CD8-positive, alpha-beta memory T cell (primary cell): ENCODE results near the gene C6orf118. TPM values are rescaled to one million over a fixed set of nuclear protein-coding genes. Genes with fewer than 3 reads are reported as not detected.

Experiments
- CTCF ChIA-PET: fragments of 350-600 bp; sonication (Branson Sonifier 250); formaldehyde crosslinking; loops from one replicate; lab custom pipeline; 2021; ENCODE audit warnings: antibody characterized with exemption; lab: Charles Lee
- POLR2A ChIA-PET: fragments of 350-600 bp; sonication (Branson Sonifier 250); formaldehyde crosslinking; loops from one replicate; lab custom pipeline; 2021; ENCODE audit warnings: antibody characterized with exemption; lab: Charles Lee
- DNase-seq, 5 donors: peaks; one replicate each; pipeline versions ENCODE4 v3.0.0 to v3.0.0-alpha.2; 2020 to 2022; ENCODE audit warnings: mixed read lengths in 1 of 5
- H3K27ac ChIP-seq: one replicate; pipeline ENCODE4 v1.7.0; 2013; ENCODE audit warnings: low read depth, mild to moderate bottlenecking, low read length, moderate library complexity
- H3K27me3 ChIP-seq: 2 replicates; pipeline ENCODE4 v1.7.0; 2013; ENCODE audit warnings: low read length, mild to moderate bottlenecking; ENCODE audit not compliant: insufficient read depth, poor library complexity, severe bottlenecking
- H3K36me3 ChIP-seq: 2 replicates; pipeline ENCODE4 v1.7.0; 2013; ENCODE audit warnings: mild to moderate bottlenecking, low read length, moderate library complexity; ENCODE audit not compliant: insufficient read depth
- H3K4me1 ChIP-seq: 2 replicates; pipeline ENCODE4 v1.7.0; 2013; ENCODE audit warnings: mild to moderate bottlenecking, low read length, moderate library complexity; ENCODE audit not compliant: insufficient read depth
- H3K4me3 ChIP-seq: 2 replicates; pipeline ENCODE4 v1.7.0; 2013; ENCODE audit warnings: mild to moderate bottlenecking, low read length
- H3K9me3 ChIP-seq: 2 replicates; pipeline ENCODE4 v1.7.0; 2013; ENCODE audit warnings: mild to moderate bottlenecking, low read length
- H3K27ac Mint-ChIP-seq, 8 donors: one replicate each; pipeline ENCODE4 v1.8.0; 2020 to 2021; ENCODE audit warnings: mixed read lengths in 8 of 8, mild to moderate bottlenecking in 6 of 8, inconsistent platforms in 3 of 8, moderate library complexity in 3 of 8
- H3K27me3 Mint-ChIP-seq, 2 donors: one replicate each; pipeline ENCODE4 v1.8.0; 2020 to 2021; ENCODE audit warnings: mixed read lengths in 2 of 2, mild to moderate bottlenecking in 1 of 2, moderate library complexity in 1 of 2
- H3K36me3 Mint-ChIP-seq, 3 donors: one replicate each; pipeline ENCODE4 v1.8.0; 2020 to 2021; ENCODE audit warnings: mixed read lengths in 3 of 3, inconsistent platforms in 1 of 3, mild to moderate bottlenecking in 1 of 3
- H3K4me1 Mint-ChIP-seq, 3 donors: one replicate each; pipeline ENCODE4 v1.8.0; 2020 to 2021; ENCODE audit warnings: mixed read lengths in 3 of 3, inconsistent platforms in 1 of 3, mild to moderate bottlenecking in 1 of 3
- H3K4me3 Mint-ChIP-seq, 7 donors: one replicate each; pipeline ENCODE4 v1.8.0; 2020 to 2021; ENCODE audit warnings: mixed read lengths in 7 of 7, mild to moderate bottlenecking in 6 of 7, moderate library complexity in 4 of 7, inconsistent platforms in 2 of 7
- H3K9me3 Mint-ChIP-seq, 5 donors: one replicate each; pipeline ENCODE4 v1.8.0; 2020 to 2022; ENCODE audit warnings: mixed read lengths in 5 of 5, mild to moderate bottlenecking in 3 of 5, moderate library complexity in 2 of 5, inconsistent platforms in 1 of 5
- polyA plus RNA-seq: library from polyadenylated mRNA; unstranded; fragments of 300-500 nt; fragmentation: Illumina TruSeq; gene quantifications from one replicate; pipeline ENCODE4 v1.2.3, GENCODE V29; 2021
- total RNA-seq, 2 experiments: library from RNA; stranded (reverse); gene quantifications; one replicate each; pipeline ENCODE4 v1.2.3, GENCODE V29; 2021

C6orf118 gene
- total and polyA plus RNA-seq, 3 experiments from 2014 or later = not detected

DNA sequence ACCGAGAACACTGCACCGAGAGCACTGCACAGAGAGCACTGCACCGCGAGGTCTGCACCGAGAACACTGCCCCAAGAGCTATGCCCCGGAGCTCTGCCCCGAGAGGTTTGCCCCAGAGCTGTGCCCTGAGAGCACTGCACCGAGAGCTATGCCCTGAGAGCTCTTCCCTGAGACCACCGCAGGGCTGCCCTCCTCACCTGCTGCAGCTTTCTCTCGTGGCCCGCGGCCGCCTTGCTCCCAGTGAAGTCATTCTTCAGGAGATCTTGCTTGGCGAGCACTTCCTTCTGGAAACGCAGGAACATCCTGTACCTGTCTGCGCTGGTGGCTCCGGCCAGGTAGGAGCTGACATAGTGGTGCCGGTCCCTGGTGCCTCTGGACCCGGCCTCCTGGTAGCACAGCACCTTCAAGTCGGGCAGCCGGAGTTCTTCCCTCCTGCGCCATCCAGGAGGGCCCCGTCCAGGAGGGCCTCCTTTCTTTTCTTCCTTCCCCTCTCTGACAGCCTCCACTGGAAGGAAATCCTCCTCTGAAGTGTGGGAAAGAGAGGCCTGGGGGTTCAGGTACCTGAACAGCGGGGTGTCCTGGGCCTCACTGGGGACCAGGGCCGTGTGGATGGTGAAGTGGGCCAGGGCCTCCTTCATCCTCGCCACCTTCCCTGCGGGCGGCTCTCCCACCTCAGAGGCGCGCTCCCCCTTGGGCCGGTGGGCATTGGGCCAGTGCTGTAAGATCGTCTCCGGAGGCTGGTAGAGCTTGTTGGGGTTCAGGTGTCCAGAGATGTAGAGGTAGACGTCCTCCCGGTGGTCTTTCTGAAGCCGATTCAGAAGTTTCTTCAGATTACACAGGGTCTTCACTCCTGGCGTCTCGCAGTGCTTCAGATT is 7.8 kb downstream of the C6orf118 start:
- H3K27ac Mint-ChIP-seq = no peak overlapping the region
- no peak overlapping the region for H3K4me3 Mint-ChIP-seq
- H3K27me3 ChIP-seq = no peaks in the 10 kb centered on the region
- no peak for DNase-seq
- peaks cover 0 to 10% (median 4%) of the 10 kb centered on the region in 5 donors for H3K9me3 Mint-ChIP-seq
- no peaks in the 10 kb centered on the region for H3K4me1 ChIP-seq
- H3K36me3 ChIP-seq = no peaks in the 10 kb centered on the region
- H3K9me3 ChIP-seq = no peaks in the 10 kb centered on the region
- no peaks in the 10 kb centered on the region for H3K36me3 Mint-ChIP-seq
- ChIA-PET CTCF (no interaction called here), POLR2A (no interaction called here)
- no peaks in the 10 kb centered on the region for H3K4me1 Mint-ChIP-seq
- H3K4me3 ChIP-seq = no peak overlapping the region
- no peak overlapping the region for H3K27ac ChIP-seq
- H3K27me3 Mint-ChIP-seq = no peaks in the 10 kb centered on the region

DNA sequence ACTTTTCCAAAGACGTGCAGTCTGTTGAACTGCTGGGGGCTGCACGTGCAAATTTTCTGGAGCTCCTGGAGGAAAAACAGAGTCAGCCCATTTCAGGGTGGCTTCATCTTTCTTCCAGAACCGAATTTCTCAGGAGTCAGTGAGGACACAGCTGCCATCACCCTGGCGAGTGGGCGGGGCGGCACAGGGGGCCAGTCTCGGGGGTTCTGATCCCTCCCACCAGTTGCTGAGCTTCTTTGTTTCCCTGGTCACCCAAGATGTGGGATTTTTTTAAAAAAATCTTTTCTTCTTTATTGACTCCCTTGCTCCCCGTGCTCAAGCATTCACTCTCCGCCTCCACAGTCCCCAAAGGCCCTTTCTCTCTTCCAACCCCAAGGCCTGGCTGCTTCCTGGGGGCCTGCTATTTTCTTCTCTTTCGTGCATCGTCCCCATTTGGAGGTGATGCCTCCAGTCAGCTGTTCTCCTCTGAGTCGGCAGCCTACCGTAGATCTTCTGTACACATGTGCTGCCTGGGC is 8.9 kb downstream of the C6orf118 start:
- CTCF ChIA-PET = no interaction called here

DNA sequence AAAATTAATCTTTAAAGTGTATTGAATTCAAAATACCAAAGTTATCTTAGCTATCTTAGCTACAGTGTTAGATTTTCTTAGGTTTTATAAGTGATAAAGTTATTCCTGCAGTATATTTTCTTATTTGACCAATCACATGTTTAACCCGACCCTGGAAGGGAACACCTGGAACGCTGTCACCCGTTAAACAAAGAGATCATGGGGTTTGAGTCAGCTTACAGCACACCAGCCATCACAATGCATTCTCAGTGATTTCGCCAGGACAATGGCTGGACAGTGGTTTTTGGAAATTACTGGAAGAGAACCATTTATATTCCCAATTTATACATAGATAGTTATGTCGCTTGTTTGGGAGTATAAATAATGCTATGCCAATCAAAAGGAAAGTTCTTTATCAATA is 10.5 kb downstream of the C6orf118 start:
- no peaks in the 10 kb centered on the region for H3K27me3 Mint-ChIP-seq
- CTCF ChIA-PET = no interaction called here
- H3K9me3 ChIP-seq = no peaks in the 10 kb centered on the region
- H3K4me3 ChIP-seq = no peak overlapping the region
- no peaks in the 10 kb centered on the region for H3K4me1 Mint-ChIP-seq
- H3K36me3 Mint-ChIP-seq = no peaks in the 10 kb centered on the region
- DNase-seq = no peak
- no peak overlapping the region for H3K27ac ChIP-seq
- H3K4me3 Mint-ChIP-seq = no peak overlapping the region
- H3K36me3 ChIP-seq = no peaks in the 10 kb centered on the region
- no peak overlapping the region for H3K27ac Mint-ChIP-seq
- peaks cover 2 to 10% (median 8%) of the 10 kb centered on the region in 5 donors for H3K9me3 Mint-ChIP-seq
- no peaks in the 10 kb centered on the region for H3K4me1 ChIP-seq
- no peaks in the 10 kb centered on the region for H3K27me3 ChIP-seq
- POLR2A ChIA-PET = no interaction called here

More for the DNA sequence above, 8.9 kb downstream of the C6orf118 start:
- Mint-ChIP-seq H3K27ac (no peak overlapping the region), H3K4me1 (no peaks in the 10 kb centered on the region), H3K36me3 (no peaks in the 10 kb centered on the region), H3K4me3 (no peak overlapping the region), H3K27me3 (no peaks in the 10 kb centered on the region), H3K9me3 (peaks cover 0 to 10% (median 8%) of the 10 kb centered on the region in 5 donors)
- Histone ChIP-seq H3K27ac (no peak overlapping the region), H3K4me3 (no peak overlapping the region), H3K9me3 (no peaks in the 10 kb centered on the region), H3K4me1 (no peaks in the 10 kb centered on the region), H3K27me3 (no peaks in the 10 kb centered on the region), H3K36me3 (no peaks in the 10 kb centered on the region)
- POLR2A ChIA-PET = no interaction called here
- no peak for DNase-seq

DNA sequence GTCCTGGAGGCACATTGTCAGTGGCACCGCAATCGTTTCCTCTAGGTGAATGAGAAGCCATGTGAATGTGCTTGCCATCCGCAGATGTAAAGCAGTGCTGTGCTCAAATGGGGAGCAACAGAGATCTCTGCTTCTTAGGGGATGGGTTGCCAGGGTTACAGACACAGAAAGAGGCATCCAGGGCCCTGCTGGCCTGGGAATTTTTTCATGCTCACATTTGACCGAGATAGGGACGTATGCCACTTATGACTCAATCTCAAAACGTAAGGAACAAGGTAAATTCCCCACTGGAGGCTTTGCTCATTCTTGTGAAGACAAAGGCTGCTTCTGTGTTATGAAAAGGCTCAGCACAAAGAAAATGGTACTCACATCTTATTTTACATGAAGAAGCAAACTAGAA is 11.0 kb downstream of the C6orf118 start:
- Mint-ChIP-seq H3K9me3 (peaks cover 2 to 10% (median 8%) of the 10 kb centered on the region in 5 donors), H3K36me3 (no peaks in the 10 kb centered on the region), H3K27me3 (no peaks in the 10 kb centered on the region), H3K4me1 (no peaks in the 10 kb centered on the region), H3K27ac (no peak overlapping the region), H3K4me3 (no peak overlapping the region)
- Histone ChIP-seq H3K27ac (no peak overlapping the region), H3K27me3 (no peaks in the 10 kb centered on the region), H3K9me3 (no peaks in the 10 kb centered on the region), H3K4me3 (no peak overlapping the region), H3K4me1 (no peaks in the 10 kb centered on the region), H3K36me3 (no peaks in the 10 kb centered on the region)
- POLR2A ChIA-PET = no interaction called here
- DNase-seq = no peak
- CTCF ChIA-PET = no interaction called here

DNA sequence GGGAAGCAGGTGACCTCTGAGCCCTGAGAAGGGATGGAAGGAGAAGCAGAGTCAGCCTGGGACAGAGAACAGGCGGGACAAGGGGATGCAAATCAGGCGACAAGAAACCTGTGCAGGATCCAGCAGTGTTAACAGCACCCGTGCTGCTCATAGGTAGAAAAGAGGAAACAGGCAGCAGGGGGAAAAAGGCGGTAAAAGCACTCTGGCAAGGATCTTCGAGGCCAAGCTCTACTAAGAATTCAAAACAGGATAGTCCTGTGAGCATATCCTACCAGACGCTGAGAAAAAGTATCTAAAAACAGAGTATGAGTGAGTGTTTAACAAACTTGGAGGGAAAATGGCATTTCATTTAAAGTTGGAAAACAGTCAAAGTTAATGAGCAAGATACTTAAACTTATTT is 16.7 kb downstream of the C6orf118 start:
- no peak overlapping the region for H3K4me3 Mint-ChIP-seq
- ChIA-PET CTCF (no interaction called here), POLR2A (no interaction called here)
- Histone ChIP-seq H3K27me3 (no peaks in the 10 kb centered on the region), H3K9me3 (no peaks in the 10 kb centered on the region), H3K36me3 (no peaks in the 10 kb centered on the region), H3K4me1 (no peaks in the 10 kb centered on the region), H3K27ac (no peak overlapping the region), H3K4me3 (no peak overlapping the region)
- H3K27ac Mint-ChIP-seq = no peak overlapping the region
- no peak for DNase-seq
- peaks cover 2 to 17% (median 13%) of the 10 kb centered on the region in 5 donors for H3K9me3 Mint-ChIP-seq
- H3K27me3 Mint-ChIP-seq = no peaks in the 10 kb centered on the region
- no peaks in the 10 kb centered on the region for H3K36me3 Mint-ChIP-seq
- no peaks in the 10 kb centered on the region for H3K4me1 Mint-ChIP-seq

DNA sequence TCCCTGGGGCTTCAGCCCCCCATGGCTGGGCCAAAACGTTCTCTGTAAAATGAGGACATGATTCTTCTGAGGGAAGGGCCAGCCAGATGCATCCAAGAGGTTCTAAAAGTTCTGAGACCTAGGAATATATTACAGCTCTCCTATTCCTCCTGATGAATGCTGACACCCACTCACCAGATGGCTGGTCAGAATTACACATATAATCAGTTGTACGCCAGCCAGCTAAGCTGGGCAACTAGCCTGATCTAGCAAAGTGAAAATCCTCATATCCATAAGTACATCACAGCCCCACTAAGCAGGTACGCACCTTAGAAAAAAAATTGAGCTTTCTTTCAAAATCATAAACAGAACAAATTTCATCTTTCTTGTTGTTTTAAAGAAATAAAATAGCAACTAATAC is 34.8 kb downstream of the C6orf118 start:
- Histone ChIP-seq H3K36me3 (no peaks in the 10 kb centered on the region), H3K9me3 (no peaks in the 10 kb centered on the region), H3K4me1 (no peaks in the 10 kb centered on the region), H3K27me3 (no peaks in the 10 kb centered on the region), H3K4me3 (no peak overlapping the region), H3K27ac (no peak overlapping the region)
- Mint-ChIP-seq H3K36me3 (no peaks in the 10 kb centered on the region), H3K9me3 (peaks cover 0 to 12% (median 6%) of the 10 kb centered on the region in 5 donors), H3K4me3 (no peak overlapping the region), H3K27ac (no peak overlapping the region), H3K27me3 (no peaks in the 10 kb centered on the region), H3K4me1 (no peaks in the 10 kb centered on the region)
- ChIA-PET POLR2A (no interaction called here), CTCF (no interaction called here)
- DNase-seq = no peak

DNA sequence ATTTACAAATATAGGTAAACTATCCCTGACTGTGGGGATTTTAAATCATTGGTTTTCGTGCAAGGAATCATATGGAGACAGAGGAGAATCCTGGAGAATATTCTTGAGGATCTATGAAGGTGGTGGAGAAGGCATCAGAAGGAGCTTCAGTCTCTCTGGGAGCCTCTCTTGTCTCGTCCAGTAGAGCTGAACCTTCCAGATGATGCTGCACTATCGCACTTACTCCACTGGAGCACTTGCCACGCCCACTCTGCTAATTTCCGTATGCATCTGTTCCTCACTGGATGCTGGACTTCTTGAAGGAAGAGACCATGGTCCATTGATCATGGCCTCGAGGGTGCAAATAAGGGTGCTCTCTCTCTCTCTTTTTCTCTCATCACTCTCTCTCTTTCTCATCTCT is 36.8 kb downstream of the C6orf118 start:
- H3K9me3 ChIP-seq = no peaks in the 10 kb centered on the region
- H3K27me3 Mint-ChIP-seq = no peaks in the 10 kb centered on the region
- no peaks in the 10 kb centered on the region for H3K4me1 Mint-ChIP-seq
- H3K27ac Mint-ChIP-seq = no peak overlapping the region
- H3K9me3 Mint-ChIP-seq = peaks cover 1 to 12% (median 5%) of the 10 kb centered on the region in 5 donors
- no peaks in the 10 kb centered on the region for H3K27me3 ChIP-seq
- ChIA-PET POLR2A (no interaction called here), CTCF (no interaction called here)
- no peaks in the 10 kb centered on the region for H3K4me1 ChIP-seq
- H3K36me3 ChIP-seq = no peaks in the 10 kb centered on the region
- H3K27ac ChIP-seq = no peak overlapping the region
- H3K36me3 Mint-ChIP-seq = no peaks in the 10 kb centered on the region
- no peak overlapping the region for H3K4me3 ChIP-seq
- no peak overlapping the region for H3K4me3 Mint-ChIP-seq
- no peak for DNase-seq

DNA sequence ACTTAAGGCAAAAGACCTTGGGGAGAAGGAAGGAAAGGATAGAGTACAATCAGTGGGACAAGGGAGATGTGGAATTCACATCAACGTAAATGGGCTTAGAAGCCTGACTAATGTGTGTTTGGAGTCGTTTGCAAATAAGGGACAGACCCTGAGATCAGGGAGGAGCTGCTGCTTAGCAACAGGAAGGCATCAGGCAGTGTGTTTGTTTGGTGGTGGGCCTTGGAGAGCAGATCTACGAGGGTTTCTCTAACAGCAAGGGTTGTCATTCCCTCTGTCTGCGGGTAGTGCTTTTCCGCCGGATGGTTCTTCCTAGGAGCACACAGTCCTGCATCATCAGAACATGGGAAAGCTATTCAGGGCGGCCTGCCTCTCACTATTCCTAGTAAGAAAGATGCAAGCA is 40.4 kb downstream of the C6orf118 start:
- H3K4me1 ChIP-seq = no peaks in the 10 kb centered on the region
- no peaks in the 10 kb centered on the region for H3K27me3 ChIP-seq
- ChIA-PET POLR2A (no interaction called here), CTCF (interaction anchor here (1.1 kb wide), 1 partner anchor 15 kb away, joined by 3 read pairs; no protein-coding TSS in a partner anchor)
- H3K4me1 Mint-ChIP-seq = no peaks in the 10 kb centered on the region
- no peaks in the 10 kb centered on the region for H3K36me3 ChIP-seq
- no peak overlapping the region for H3K4me3 Mint-ChIP-seq
- no peaks in the 10 kb centered on the region for H3K27me3 Mint-ChIP-seq
- H3K27ac Mint-ChIP-seq = no peak overlapping the region
- DNase-seq = no peak
- H3K9me3 ChIP-seq = no peaks in the 10 kb centered on the region
- peaks cover 0 to 13% (median 3%) of the 10 kb centered on the region in 5 donors for H3K9me3 Mint-ChIP-seq
- no peak overlapping the region for H3K27ac ChIP-seq
- H3K36me3 Mint-ChIP-seq = no peaks in the 10 kb centered on the region
- no peak overlapping the region for H3K4me3 ChIP-seq
